Measurements from ENCODE around the gene GZF1. TPM values are rescaled to one million over a fixed set of nuclear protein-coding genes. Genes with fewer than 3 reads are reported as not detected.

GZF1 gene
- total RNA-seq, 1 donor from 2014 or later: 12.9 TPM

DNA sequence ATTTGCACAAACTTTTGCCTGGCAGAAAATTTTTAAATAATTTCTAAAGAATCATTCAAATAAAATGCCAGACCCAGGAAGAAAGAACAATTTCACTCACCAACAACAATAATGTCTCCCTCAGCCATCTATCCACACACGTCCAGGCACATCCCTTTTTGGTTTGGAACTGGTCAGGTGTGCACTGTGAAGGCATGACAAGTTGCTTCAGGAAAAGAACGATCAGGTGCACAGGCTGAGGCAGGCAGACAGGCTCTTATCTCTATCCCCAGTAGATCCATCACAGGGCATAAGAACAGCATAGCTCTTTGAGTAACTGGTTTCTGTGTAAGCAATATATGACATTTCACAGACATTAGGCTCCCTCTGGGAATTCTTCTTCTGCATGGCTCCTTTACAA lies 29.5 kb upstream of the GZF1 start:
- Mint-ChIP-seq H3K27ac (no peak overlapping the region), H3K4me1 (no peaks in the 10 kb centered on the region), H3K27me3 (ENCODE audit: insufficient read depth, low read depth) (peaks cover 2% of the 10 kb centered on the region), H3K9me3 (no peaks in the 10 kb centered on the region), H3K4me3 (no peak overlapping the region), H3K36me3 (no peaks in the 10 kb centered on the region)
- no peaks in the 10 kb centered on the region for H3K36me3 ChIP-seq
- H3K4me2 ChIP-seq: no peak overlapping the region
- H3K4me1 ChIP-seq: peaks cover 6% of the 10 kb centered on the region
- no peak overlapping the region for H3K9ac ChIP-seq
- no peaks in the 10 kb centered on the region for H3K79me2 ChIP-seq (ENCODE audit: low read depth)
- no peak overlapping the region for H2AFZ ChIP-seq (replicated peaks)
- no peaks in the 10 kb centered on the region for H3K27me3 ChIP-seq
- H4K20me1 ChIP-seq (ENCODE audit: low read depth): no peaks in the 10 kb centered on the region
- H3K27ac ChIP-seq: no peak overlapping the region
- no peak for TF ChIP-seq CTCF (IDR thresholded peaks at IDR 0.05)
- no peak for TF ChIP-seq EZH2 (IDR thresholded peaks at IDR 0.05)
- TF ChIP-seq EZH2phosphoT487 (IDR thresholded peaks at IDR 0.05): no peak
- H3K4me3 ChIP-seq: no peak overlapping the region
- no peak for DNase-seq (ENCODE audit: low spot score)
- H3K9me3 ChIP-seq (ENCODE audit: low read depth): no peaks in the 10 kb centered on the region
- no peaks in the 10 kb centered on the region for H3F3A ChIP-seq (ENCODE audit: low read depth)

DNA sequence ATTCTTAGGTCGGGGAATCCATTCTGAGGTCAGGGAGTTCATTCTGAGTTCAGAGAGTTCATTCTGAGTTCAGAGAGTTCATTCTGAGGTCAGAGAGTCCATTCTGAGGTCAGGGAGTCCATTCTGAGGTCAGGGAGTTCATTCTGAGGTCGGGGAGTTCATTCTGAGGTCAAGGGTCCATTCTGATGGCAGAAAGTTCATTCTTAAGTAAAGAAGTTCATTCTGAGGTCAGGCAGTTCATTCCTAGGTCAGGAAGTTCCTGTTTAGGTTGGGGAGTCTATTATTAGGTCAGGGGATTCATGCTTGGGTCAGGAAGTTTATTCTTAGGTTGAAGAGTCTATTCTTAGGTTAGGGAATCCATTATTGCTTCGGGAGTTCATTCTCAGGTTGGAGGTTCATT lies 27.9 kb upstream of the GZF1 start:
- Histone ChIP-seq H3K9ac (no peak overlapping the region), H3K79me2 (ENCODE audit: low read depth) (no peaks in the 10 kb centered on the region), H3K4me3 (no peak overlapping the region), H3K36me3 (no peaks in the 10 kb centered on the region), H3F3A (ENCODE audit: low read depth) (no peaks in the 10 kb centered on the region), H3K9me3 (ENCODE audit: low read depth) (no peaks in the 10 kb centered on the region), H4K20me1 (ENCODE audit: low read depth) (no peaks in the 10 kb centered on the region), H3K27me3 (no peaks in the 10 kb centered on the region), H3K27ac (no peak overlapping the region), H2AFZ (replicated peaks) (no peak overlapping the region), H3K4me1 (peaks cover 6% of the 10 kb centered on the region), H3K4me2 (no peak overlapping the region)
- Mint-ChIP-seq H3K4me3 (no peak overlapping the region), H3K27me3 (ENCODE audit: insufficient read depth, low read depth) (peaks cover 2% of the 10 kb centered on the region), H3K4me1 (no peaks in the 10 kb centered on the region), H3K9me3 (no peaks in the 10 kb centered on the region), H3K36me3 (no peaks in the 10 kb centered on the region), H3K27ac (no peak overlapping the region)
- no peak for DNase-seq (ENCODE audit: low spot score)
- TF ChIP-seq CTCF (IDR thresholded peaks at IDR 0.05) (no peak), EZH2 (IDR thresholded peaks at IDR 0.05) (no peak), EZH2phosphoT487 (IDR thresholded peaks at IDR 0.05) (no peak)

DNA sequence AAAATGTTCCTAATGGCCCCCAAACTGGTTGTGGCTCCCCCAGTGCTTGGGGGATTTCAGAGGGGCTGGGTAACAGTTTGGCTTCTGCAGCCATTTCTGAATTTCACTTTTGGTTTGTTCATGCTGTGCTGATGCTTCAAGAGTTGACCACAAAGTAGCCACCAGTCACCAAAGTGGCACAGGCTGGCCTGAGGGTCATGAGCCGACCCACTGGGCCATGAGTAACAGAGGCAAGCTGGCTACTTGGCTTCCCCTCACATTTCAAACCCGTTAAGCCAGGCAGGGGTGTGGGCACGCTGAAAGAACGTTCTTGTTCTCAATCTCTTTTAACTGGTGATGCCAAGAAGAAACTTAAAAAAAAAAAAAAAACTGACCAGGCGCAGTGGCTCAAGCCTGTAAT lies 26.5 kb upstream of the GZF1 start:
- H3K4me1 ChIP-seq: peaks cover 6% of the 10 kb centered on the region
- H3K36me3 Mint-ChIP-seq: no peaks in the 10 kb centered on the region
- H3K4me3 Mint-ChIP-seq: no peak overlapping the region
- no peaks in the 10 kb centered on the region for H3K9me3 ChIP-seq (ENCODE audit: low read depth)
- H3K9me3 Mint-ChIP-seq: no peaks in the 10 kb centered on the region
- no peaks in the 10 kb centered on the region for H4K20me1 ChIP-seq (ENCODE audit: low read depth)
- H3F3A ChIP-seq (ENCODE audit: low read depth): no peaks in the 10 kb centered on the region
- H3K27me3 Mint-ChIP-seq (ENCODE audit: insufficient read depth, low read depth): peaks cover 2% of the 10 kb centered on the region
- no peak overlapping the region for H3K9ac ChIP-seq
- H3K27ac Mint-ChIP-seq: no peak overlapping the region
- no peak overlapping the region for H3K4me2 ChIP-seq
- no peaks in the 10 kb centered on the region for H3K36me3 ChIP-seq
- no peak overlapping the region for H3K4me3 ChIP-seq
- H2AFZ ChIP-seq (replicated peaks): no peak overlapping the region
- no peak overlapping the region for H3K27ac ChIP-seq
- H3K27me3 ChIP-seq: no peaks in the 10 kb centered on the region
- H3K4me1 Mint-ChIP-seq: peaks cover under 1% of the 10 kb centered on the region
- no peak for DNase-seq (ENCODE audit: low spot score)
- TF ChIP-seq CTCF (IDR thresholded peaks at IDR 0.05): no peak
- TF ChIP-seq EZH2 (IDR thresholded peaks at IDR 0.05): no peak
- no peak for TF ChIP-seq EZH2phosphoT487 (IDR thresholded peaks at IDR 0.05)
- H3K79me2 ChIP-seq (ENCODE audit: low read depth): no peaks in the 10 kb centered on the region

Data from neural progenitor cell (in vitro differentiated cells).